CD4-positive, alpha-beta T cell treated with Interleukin-15 for 1 hour (primary cell): ENCODE results near the gene LRFN4.

Source experiments
- DNase-seq: peaks from one replicate; pipeline ENCODE4 v3.0.0-alpha.2; 2020

The LRFN4 gene

GRCh38 chr11:66874232-66874631, 17.4 kb downstream of the LRFN4 start:
- DNase-seq: no peak

- DNase-seq: no peak
These were observed 18.5 kb downstream of the LRFN4 start for GRCh38 chr11:66875378-66875777.

GRCh38 chr11:66877588-66878385, 20.9 kb downstream of the LRFN4 start:
- DNase-seq: no peak

GRCh38 chr11:66878474-66878873, 21.6 kb downstream of the LRFN4 start:
- no peak for DNase-seq

- DNase-seq: peak; percentile 4
These were observed 22.1 kb downstream of the LRFN4 start for GRCh38 chr11:66879000-66879399.

- DNase-seq: no peak
These were observed 22.7 kb downstream of the LRFN4 start for GRCh38 chr11:66879583-66879982.

GRCh38 chr11:66879999-66880398, 23.1 kb downstream of the LRFN4 start:
- DNase-seq: no peak

GRCh38 chr11:66880496-66881450, 23.9 kb downstream of the LRFN4 start:
- peak; percentile 14 for DNase-seq

- no peak for DNase-seq
These were observed 24.6 kb downstream of the LRFN4 start for GRCh38 chr11:66881451-66881835.

GRCh38 chr11:66881927-66882452, 25.1 kb downstream of the LRFN4 start:
- DNase-seq: no peak

- DNase-seq: no peak
These were observed 25.7 kb downstream of the LRFN4 start for GRCh38 chr11:66882561-66883015.

GRCh38 chr11:66883016-66883965, 26.4 kb downstream of the LRFN4 start:
- DNase-seq: peak; percentile 47

GRCh38 chr11:66884443-66884842, 27.6 kb downstream of the LRFN4 start:
- no peak for DNase-seq

- DNase-seq: no peak
These were observed 28.6 kb downstream of the LRFN4 start for GRCh38 chr11:66885469-66885868.

- DNase-seq: no peak
These were observed 29.1 kb downstream of the LRFN4 start for GRCh38 chr11:66885950-66886440.

- no peak for DNase-seq
These were observed 29.9 kb downstream of the LRFN4 start for GRCh38 chr11:66886671-66887221.

GRCh38 chr11:66887526-66887925, 30.7 kb downstream of the LRFN4 start:
- DNase-seq: no peak

GRCh38 chr11:66888282-66888681, 31.4 kb downstream of the LRFN4 start:
- no peak for DNase-seq

GRCh38 chr11:66889960-66890359, 33.1 kb downstream of the LRFN4 start:
- no peak for DNase-seq

- peak; percentile 31 for DNase-seq
These were observed 35.2 kb downstream of the LRFN4 start for GRCh38 chr11:66891851-66892660.

- no peak for DNase-seq
These were observed 36.0 kb downstream of the LRFN4 start for GRCh38 chr11:66892911-66893310.
